Glutamatergic neuron (in vitro differentiated cells): ENCODE measurements around the gene PERM1. TPM values are rescaled to one million over a fixed set of nuclear protein-coding genes. Genes with fewer than 3 reads are reported as not detected.
A peak's percentile ranks its signal among the peaks of the same experiment; 100 is the strongest.
"Not testable (repeated sequence)": the region's sequence is repeated elsewhere in the genome, so short reads cannot be mapped to it uniquely, and the experiment has no call there.

Source experiments
- DNase-seq: peaks from one replicate; pipeline ENCODE4 v3.0.0; 2022
- H3K27ac Mint-ChIP-seq: one replicate; pipeline ENCODE4 v1.8.0; 2020; ENCODE audit warnings: mild to moderate bottlenecking, mixed read lengths, inconsistent platforms; ENCODE audit not compliant: unreplicated experiment
- H3K27me3 Mint-ChIP-seq: one replicate; pipeline ENCODE4 v1.8.0; 2020; ENCODE audit warnings: mild to moderate bottlenecking, moderate library complexity, mixed read lengths, inconsistent platforms; ENCODE audit not compliant: unreplicated experiment
- H3K36me3 Mint-ChIP-seq: one replicate; pipeline ENCODE4 v1.8.0; 2020; ENCODE audit warnings: mild to moderate bottlenecking, mixed read lengths, inconsistent platforms; ENCODE audit not compliant: unreplicated experiment
- H3K4me1 Mint-ChIP-seq: one replicate; pipeline ENCODE4 v1.8.0; 2020; ENCODE audit warnings: mild to moderate bottlenecking, low read depth, mixed read lengths, inconsistent platforms; ENCODE audit not compliant: unreplicated experiment
- H3K4me3 Mint-ChIP-seq: one replicate; pipeline ENCODE4 v1.8.0; 2020; ENCODE audit warnings: mild to moderate bottlenecking, mixed read lengths, inconsistent platforms; ENCODE audit not compliant: unreplicated experiment
- H3K9me3 Mint-ChIP-seq: one replicate; pipeline ENCODE4 v1.8.0; 2020; ENCODE audit warnings: mild to moderate bottlenecking, moderate library complexity, mixed read lengths, inconsistent platforms; ENCODE audit not compliant: unreplicated experiment
- long read RNA-seq: library from polyadenylated mRNA; unstranded; transcript quantifications from one replicate; pipeline ENCODE4 v2.0.0, GENCODE V29; 2020; ENCODE audit not compliant: unreplicated experiment
- total RNA-seq: library from RNA; stranded (reverse); fragmentation: NEBNext Ultra II Directional; extraction: Animal tissue kit (Norgen Biotek cat#: 25700); gene quantifications from one replicate; pipeline ENCODE4 v1.2.1, GENCODE V29; 2021; ENCODE audit not compliant: unreplicated experiment
- TF ChIP-seq, protein P1 (sequence below): fragments of 200-600 bp; sonication (generic); IDR thresholded peaks from one replicate; pipeline ENCODE4 v1.5.0; 2021; ENCODE audit not compliant: partially characterized antibody, unreplicated experiment

PERM1 gene, protein sequence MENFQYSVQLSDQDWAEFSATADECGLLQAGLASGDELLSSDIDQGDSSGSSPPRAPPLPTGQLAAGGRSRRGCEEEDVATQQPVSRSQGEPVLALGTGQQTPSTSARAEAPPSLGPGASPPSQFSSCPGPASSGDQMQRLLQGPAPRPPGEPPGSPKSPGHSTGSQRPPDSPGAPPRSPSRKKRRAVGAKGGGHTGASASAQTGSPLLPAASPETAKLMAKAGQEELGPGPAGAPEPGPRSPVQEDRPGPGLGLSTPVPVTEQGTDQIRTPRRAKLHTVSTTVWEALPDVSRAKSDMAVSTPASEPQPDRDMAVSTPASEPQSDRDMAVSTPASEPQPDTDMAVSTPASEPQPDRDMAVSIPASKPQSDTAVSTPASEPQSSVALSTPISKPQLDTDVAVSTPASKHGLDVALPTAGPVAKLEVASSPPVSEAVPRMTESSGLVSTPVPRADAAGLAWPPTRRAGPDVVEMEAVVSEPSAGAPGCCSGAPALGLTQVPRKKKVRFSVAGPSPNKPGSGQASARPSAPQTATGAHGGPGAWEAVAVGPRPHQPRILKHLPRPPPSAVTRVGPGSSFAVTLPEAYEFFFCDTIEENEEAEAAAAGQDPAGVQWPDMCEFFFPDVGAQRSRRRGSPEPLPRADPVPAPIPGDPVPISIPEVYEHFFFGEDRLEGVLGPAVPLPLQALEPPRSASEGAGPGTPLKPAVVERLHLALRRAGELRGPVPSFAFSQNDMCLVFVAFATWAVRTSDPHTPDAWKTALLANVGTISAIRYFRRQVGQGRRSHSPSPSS
- 0.32 TPM for total RNA-seq
- long read RNA-seq: 0 reads

DNA sequence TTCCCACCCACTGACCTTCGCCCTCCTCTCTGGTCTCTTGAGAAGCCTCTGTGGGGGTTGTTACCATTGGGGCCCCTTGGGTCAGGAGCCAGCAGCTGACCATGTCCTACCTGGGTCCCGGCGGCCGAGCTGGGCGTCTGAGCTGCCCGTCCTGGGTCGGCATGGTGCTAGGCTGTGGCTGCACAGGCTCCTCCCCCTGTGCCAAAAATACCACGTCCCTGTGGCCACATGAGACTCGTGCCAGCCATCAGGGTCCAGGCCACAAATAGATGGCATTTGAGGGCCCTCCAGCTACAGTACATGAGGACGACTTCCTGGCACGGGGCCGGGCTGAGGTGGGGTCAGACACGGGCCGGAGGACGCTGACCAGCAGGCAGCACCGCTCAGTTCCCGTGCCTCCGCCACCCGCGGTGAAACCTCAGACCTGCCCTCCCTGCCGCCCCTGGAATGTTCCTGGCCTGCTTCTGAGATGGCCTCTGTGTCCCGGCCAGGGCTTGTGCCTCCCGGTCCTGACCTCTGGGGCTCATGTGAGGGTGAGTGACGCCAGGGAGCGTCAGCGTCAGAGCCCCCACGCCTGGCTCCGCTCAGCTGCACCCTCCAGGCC, at the start of gene PERM1:
Gene PERM1 (minus strand): TSS at position 139 of the 604 bp plus-strand sequence. CDS start 1,064 bp downstream, outside the sequence.
- Mint-ChIP-seq H3K4me3 (no peak within 1 kb of the TSS), H3K27me3 (peaks cover 5% of the 10 kb centered on the region), H3K36me3 (no peaks in the 10 kb centered on the region), H3K27ac (no peak within 1 kb of the TSS), H3K4me1 (peaks cover 3% of the 10 kb centered on the region), H3K9me3 (peaks cover 3% of the 10 kb centered on the region)
- TF ChIP-seq, protein P1, sequence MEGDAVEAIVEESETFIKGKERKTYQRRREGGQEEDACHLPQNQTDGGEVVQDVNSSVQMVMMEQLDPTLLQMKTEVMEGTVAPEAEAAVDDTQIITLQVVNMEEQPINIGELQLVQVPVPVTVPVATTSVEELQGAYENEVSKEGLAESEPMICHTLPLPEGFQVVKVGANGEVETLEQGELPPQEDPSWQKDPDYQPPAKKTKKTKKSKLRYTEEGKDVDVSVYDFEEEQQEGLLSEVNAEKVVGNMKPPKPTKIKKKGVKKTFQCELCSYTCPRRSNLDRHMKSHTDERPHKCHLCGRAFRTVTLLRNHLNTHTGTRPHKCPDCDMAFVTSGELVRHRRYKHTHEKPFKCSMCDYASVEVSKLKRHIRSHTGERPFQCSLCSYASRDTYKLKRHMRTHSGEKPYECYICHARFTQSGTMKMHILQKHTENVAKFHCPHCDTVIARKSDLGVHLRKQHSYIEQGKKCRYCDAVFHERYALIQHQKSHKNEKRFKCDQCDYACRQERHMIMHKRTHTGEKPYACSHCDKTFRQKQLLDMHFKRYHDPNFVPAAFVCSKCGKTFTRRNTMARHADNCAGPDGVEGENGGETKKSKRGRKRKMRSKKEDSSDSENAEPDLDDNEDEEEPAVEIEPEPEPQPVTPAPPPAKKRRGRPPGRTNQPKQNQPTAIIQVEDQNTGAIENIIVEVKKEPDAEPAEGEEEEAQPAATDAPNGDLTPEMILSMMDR: no peak
- DNase-seq: no peak

DNA sequence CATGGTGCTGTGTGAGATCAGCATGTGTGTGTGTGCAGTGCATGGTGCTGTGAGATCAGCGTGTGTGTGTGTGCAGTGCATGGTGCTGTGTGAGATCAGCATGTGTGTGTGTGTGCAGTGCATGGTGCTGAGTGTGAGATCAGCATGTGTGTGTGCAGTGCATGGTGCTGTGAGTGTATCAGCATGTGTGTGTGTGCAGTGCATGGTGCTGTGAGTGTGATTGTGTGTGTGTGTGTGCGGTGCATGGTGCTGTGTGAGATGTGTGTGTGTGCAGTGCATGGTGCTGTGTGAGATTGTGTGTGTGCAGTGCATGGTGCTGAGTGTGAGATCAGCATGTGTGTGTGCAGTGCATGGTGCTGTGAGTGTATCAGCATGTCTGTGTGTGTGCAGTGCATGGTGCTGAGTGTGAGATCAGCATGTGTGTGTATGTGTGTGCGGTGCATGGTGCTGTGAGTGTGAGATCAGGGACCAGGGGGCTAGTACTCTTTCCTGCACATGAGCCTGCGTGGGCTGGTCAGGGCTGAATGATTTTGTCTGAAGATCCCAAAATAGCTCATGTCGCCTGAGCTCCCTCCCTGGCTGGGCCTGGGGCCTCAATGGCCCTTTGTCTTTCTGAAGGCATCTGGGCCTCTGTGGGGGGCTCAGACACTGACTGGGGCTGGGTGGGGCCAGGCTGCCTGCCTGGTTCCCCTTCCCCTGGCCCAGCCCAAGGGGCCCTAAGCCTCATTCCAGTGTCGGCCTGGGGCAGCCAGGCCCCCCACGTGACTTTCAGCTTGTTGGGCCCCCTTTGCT, 49.2 kb upstream of the PERM1 start:
- H3K36me3 Mint-ChIP-seq, H3K27ac Mint-ChIP-seq, DNase-seq, H3K4me3 Mint-ChIP-seq: not testable (repeated sequence)
- peaks cover 12% of the 10 kb centered on the region for H3K4me1 Mint-ChIP-seq
- peaks cover 17% of the 10 kb centered on the region for H3K9me3 Mint-ChIP-seq
- H3K27me3 Mint-ChIP-seq: peaks cover 18% of the 10 kb centered on the region

DNA sequence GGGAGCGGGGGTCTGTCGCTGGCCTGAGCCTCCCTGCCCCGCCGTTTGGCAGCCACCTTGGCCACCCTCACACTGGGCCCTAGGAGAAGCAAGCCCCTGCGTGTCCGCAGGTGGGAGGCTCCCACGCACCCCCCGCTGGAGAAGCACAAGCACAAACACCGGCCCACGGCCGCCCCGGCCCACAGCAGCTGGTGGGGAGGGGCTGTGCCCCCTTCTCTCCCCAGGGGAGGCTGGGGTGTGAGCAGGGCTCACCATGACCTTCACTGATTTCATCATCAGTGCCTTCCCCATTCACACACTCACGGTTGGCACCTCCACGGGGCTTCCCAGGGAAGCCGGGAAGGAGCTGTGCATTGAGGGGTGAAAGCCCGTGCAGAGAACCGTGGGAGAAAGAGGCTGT, 45.9 kb upstream of the PERM1 start:
- Mint-ChIP-seq H3K27me3 (peaks cover 13% of the 10 kb centered on the region), H3K4me3 (no peak overlapping the region), H3K27ac (no peak overlapping the region), H3K36me3 (no peaks in the 10 kb centered on the region), H3K9me3 (peaks cover 18% of the 10 kb centered on the region), H3K4me1 (peaks cover 17% of the 10 kb centered on the region)
- DNase-seq: peak; percentile 11
- TF ChIP-seq, protein P1: no peak

DNA sequence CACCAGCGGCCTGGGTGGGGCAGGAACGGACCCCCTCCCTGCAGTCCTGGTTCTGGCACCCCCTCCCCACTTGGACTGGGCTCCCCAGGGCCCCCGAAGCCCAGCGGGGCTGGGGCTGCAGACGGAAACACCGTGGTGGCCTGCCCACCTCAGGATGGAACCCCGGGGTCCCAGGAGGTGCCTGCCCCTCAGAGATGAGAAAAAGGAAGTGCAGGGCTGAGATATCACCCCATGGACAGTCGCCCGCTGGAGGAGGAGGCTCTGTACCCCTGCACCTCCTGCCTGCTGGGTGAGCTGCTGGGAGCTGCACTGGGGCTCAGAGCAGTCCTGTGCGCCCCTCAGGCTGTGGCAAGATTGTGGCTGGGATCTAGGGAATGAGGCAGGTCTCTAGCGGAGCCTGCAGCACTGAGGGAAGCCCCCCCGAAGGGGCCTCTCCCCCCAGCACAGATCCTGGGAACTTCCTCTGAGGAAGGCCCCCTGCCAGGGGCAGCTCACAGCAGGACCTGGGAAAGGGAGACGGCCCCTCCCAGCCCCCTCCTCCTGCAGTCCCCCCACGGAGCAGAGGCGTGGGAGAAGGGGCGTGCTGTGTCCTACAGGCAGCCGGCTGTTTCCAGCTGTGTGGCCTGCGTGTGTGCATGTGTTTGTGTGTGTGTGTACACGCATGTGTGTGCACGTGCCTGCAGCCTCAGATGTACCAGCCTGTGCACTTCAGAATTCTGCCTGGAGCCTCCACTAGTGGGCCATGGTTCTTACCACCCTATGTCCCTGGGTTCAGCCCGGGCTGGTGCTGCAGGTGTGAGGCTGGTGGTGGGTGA, 44.9 kb upstream of the PERM1 start:
- Mint-ChIP-seq H3K9me3 (peaks cover 15% of the 10 kb centered on the region), H3K27me3 (peaks cover 7% of the 10 kb centered on the region), H3K27ac (no peak overlapping the region), H3K4me3 (no peak overlapping the region), H3K4me1 (peaks cover 11% of the 10 kb centered on the region), H3K36me3 (no peaks in the 10 kb centered on the region)
- TF ChIP-seq, protein P1: no peak
- no peak for DNase-seq
